GM18519 (cell line): ENCODE results near the gene ADAMTS15.

Experiments used
- ATAC-seq: cut with Tn5 transposase; IDR thresholded peaks from one replicate; pipeline ENCODE4 v1.9.1; 2021; ENCODE audit warnings: mild to moderate bottlenecking, moderate library complexity; ENCODE audit not compliant: unreplicated experiment, low FRiP score

The ADAMTS15 gene

DNA sequence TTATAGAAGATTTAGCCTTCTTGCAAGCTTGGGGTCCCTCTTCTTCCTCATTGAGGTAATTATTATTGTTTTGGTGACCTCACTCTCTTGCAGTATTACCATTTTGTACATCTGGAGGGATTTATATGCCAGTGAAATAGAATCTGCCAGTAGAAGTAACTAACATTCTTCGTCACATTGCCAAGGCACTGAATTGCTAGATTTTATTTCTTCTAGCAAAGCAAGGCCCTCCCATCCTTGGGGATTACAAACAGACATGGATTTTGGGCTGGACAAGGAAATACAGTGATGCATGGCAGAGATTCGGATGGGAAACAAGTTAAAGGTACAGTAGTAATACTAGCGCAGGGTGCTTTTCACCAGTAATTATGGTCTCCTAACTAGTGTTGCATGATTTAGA, 7.8 kb downstream of the ADAMTS15 start:
- no peak for ATAC-seq

- ATAC-seq: no peak
These were observed 9.4 kb downstream of the ADAMTS15 start for GRCh38 chr11:130457623-130458409.

GRCh38 chr11:130458410-130458729, 9.9 kb downstream of the ADAMTS15 start:
- ATAC-seq: no peak

GRCh38 chr11:130459521-130459920, 11.1 kb downstream of the ADAMTS15 start:
- no peak for ATAC-seq

DNA sequence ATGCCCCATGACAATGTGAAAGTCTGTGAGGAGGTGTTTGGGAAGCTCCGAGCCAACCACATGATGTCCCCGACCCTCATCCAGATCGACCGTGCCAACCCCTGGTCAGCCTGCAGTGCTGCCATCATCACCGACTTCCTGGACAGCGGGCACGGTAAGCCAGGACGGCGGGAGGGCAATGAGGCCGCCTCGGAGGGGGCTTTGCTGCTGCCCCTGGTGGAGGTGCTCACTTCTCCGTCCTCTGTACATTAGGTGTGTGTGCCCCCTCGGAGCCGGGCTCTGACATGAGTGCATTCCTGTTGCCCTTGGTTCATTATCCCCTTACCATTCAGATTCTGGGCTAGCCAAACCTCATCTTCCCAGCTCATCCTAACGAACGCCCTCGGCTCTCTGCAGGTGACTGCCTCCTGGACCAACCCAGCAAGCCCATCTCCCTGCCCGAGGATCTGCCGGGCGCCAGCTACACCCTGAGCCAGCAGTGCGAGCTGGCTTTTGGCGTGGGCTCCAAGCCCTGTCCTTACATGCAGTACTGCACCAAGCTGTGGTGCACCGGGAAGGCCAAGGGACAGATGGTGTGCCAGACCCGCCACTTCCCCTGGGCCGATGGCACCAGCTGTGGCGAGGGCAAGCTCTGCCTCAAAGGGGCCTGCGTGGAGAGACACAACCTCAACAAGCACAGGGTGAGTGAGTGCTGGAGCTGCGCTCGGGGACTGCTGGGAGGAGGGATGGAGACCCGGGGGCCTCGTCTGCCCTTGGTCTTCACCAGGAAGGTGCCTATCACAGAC, 13.8 kb downstream of the ADAMTS15 start:
- ATAC-seq: no peak

GRCh38 chr11:130462931-130463330, 14.5 kb downstream of the ADAMTS15 start:
- ATAC-seq: no peak

- no peak for ATAC-seq
These were observed 15.9 kb downstream of the ADAMTS15 start for GRCh38 chr11:130464291-130464812.

GRCh38 chr11:130465263-130465662, 16.8 kb downstream of the ADAMTS15 start:
- ATAC-seq: no peak

- no peak for ATAC-seq
These were observed 18.9 kb downstream of the ADAMTS15 start for GRCh38 chr11:130467116-130467900.

DNA sequence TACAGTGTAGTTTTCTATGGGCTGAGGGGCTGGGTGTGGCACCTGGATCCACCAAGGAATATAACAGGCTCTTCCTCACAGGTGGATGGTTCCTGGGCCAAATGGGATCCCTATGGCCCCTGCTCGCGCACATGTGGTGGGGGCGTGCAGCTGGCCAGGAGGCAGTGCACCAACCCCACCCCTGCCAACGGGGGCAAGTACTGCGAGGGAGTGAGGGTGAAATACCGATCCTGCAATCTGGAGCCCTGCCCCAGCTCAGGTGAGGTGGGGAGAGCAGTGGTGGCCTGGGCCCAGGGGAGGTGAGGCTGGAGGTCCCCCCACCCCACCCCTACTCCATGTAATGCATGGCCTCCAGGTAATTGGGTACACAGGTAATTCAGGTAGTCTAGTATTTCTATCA, 20.7 kb downstream of the ADAMTS15 start:
- ATAC-seq: no peak

DNA sequence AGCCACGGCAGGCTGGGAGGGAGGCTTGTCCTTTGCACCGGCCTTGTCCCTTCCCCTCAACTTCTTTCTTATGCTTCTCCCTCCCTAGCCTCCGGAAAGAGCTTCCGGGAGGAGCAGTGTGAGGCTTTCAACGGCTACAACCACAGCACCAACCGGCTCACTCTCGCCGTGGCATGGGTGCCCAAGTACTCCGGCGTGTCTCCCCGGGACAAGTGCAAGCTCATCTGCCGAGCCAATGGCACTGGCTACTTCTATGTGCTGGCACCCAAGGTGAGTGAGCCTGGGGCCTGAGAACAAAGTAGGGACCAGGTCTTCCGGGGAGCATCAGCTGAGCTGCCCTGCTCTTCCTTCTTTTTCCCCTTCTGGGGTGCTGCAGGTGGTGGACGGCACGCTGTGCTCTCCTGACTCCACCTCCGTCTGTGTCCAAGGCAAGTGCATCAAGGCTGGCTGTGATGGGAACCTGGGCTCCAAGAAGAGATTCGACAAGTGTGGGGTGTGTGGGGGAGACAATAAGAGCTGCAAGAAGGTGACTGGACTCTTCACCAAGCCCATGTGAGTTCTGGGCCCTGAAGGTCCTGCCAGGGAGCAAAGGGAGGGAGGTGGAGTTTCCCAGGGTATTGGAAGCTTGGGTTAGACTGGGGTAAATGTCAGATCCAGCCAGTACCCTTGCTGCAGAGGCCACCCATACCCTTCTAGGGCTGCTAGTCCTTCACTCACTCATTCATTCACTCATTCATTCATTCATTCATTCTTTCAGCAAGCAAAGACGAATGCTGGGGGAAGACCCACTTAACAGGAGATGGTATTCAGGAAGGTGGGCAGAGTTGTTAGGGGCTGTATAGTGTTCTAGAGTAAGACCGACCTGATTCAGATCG, 22.6 kb downstream of the ADAMTS15 start:
- no peak for ATAC-seq

DNA sequence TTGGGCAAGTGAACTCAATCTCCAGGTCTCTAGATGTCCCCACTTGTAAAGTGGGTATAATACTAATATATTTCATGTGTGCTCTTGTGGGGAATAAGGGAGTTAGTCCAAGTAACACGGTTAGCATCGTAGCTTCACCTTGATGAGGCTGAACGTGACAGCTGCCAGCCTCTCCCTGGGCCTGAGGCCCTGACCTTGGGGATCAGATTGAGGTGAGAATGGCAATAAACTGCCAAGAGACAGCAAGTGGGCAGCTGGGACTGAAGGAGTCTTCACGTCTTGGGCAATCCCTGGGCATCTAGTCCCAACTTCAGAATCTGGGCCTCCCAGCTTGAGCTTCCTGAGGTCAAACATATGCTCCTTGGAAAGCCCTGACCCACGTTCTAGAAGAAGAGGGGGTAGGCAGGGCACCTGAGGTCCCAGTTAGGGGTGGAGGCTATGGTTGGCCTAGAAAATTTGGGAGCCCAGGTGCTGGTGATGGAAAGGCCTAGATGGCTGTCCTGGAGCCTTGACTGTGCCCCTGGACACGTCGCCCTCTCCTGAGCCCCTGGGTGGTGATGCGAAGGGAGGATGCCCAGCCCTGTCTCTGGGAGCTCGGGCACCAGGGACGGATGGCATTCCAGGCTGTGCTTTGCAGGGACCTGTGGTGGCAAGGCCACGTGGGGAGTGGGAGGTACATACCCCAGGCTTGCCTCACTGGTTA, 23.4 kb downstream of the ADAMTS15 start:
- no peak for ATAC-seq

- ATAC-seq: no peak
These were observed 24.1 kb downstream of the ADAMTS15 start for GRCh38 chr11:130472434-130472961.

DNA sequence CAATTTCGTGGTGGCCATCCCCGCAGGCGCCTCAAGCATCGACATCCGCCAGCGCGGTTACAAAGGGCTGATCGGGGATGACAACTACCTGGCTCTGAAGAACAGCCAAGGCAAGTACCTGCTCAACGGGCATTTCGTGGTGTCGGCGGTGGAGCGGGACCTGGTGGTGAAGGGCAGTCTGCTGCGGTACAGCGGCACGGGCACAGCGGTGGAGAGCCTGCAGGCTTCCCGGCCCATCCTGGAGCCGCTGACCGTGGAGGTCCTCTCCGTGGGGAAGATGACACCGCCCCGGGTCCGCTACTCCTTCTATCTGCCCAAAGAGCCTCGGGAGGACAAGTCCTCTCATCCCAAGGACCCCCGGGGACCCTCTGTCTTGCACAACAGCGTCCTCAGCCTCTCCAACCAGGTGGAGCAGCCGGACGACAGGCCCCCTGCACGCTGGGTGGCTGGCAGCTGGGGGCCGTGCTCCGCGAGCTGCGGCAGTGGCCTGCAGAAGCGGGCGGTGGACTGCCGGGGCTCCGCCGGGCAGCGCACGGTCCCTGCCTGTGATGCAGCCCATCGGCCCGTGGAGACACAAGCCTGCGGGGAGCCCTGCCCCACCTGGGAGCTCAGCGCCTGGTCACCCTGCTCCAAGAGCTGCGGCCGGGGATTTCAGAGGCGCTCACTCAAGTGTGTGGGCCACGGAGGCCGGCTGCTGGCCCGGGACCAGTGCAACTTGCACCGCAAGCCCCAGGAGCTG, 24.8 kb downstream of the ADAMTS15 start:
- no peak for ATAC-seq

- ATAC-seq: no peak
These were observed 25.4 kb downstream of the ADAMTS15 start for GRCh38 chr11:130473795-130474377.

DNA sequence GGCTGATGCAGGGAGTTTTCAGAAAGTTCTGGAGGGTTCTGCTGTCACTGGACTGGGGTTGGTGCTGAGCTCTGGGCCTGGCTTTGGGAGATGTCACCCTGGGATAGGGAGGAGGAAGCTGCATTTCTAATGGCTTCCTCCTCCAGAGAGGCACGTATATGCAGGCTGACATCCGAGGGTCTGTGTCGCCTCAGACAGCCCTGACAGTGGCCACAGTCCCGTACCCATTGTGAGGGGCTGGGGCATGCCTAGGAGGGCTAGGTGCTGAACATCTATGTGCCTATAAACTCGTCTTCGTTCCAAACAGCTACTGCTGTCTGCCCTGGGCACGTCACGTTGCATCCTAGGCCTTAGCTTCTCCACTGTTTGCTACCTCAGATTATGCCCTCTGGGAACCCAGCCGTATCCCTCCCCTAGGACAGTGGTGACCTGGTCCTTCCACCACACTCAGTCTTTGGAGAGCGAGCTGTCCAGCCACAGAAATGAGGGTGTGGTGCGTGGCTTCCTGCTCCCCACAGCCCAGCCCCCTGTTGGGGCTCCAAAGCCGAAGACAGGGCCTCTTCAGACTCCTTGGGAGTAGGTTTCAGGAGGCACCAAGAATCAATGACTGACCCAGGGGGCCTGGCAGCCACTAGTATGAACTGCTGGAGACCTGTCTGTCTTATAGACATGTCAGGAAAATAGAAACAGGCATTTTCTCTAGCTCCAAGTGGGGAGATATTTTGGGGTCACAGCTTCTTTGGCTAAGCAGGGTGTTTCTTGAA, 26.4 kb downstream of the ADAMTS15 start:
- no peak for ATAC-seq

GRCh38 chr11:130475426-130476053, 27.1 kb downstream of the ADAMTS15 start:
- no peak for ATAC-seq
